ENCODE data around the gene GTF2I.
"Not testable (repeated sequence)": the region's sequence is repeated elsewhere in the genome, so short reads cannot be mapped to it uniquely, and the experiment has no call there.

GTF2I gene

DNA sequence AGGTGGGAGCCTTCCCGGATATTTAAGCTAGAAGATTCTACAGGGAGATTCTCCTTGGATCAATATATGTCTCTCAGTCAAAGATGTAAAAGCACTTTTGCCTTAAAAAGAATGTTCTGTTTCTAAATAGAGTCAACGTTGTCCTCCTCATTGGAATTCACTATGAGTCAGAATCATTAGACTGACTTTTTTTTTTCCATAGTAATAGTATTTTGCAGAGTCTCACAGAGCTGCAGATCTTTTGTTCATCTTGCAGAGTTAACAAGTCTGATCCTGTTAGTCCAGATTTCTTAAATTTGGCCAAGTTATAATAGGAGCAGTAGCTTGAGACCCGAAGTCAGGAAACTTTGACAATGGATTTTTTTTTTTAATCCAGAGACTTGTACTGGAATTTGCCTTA lies 101.5 kb downstream of the GTF2I start:
- intact Hi-C loops (cut with DNase I); DNase-seq: not testable (repeated sequence)

DNA sequence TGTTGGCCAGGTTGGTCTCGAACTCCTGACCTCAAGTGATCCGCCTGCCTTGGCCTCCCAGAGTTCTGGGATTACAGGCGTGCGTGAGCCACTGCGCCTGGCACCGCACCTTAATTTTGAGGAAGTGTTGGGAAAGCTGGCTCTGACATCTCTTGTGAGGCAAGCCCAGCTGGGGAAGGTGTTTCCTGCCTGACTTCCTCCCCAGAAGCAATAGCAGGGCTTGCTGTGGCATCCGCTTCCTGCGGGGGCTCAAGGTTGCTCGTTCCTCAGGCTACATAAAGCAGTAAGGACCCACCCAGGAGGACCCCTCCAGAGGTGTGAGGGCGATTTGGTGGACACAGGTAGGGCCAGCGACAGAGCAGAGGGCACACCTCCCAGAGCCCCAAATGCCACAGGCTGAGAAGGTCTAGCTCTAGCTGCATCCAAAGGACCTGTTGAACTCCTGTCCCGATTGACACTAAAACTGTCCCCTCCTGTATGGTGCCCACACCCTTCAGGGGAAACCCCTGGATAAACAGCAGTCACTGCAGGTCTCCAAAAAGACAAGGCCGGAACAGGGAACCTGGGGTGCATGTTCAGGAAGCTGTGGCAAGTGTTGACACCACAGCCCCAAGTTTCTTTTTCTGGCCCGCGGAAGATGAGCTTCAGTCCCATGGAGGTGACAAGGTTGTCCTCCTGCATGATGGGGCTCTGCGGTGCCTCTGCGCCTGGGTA lies 107.8 kb downstream of the GTF2I start:
- intact Hi-C loops (cut with DNase I); DNase-seq: not testable (repeated sequence)

DNA sequence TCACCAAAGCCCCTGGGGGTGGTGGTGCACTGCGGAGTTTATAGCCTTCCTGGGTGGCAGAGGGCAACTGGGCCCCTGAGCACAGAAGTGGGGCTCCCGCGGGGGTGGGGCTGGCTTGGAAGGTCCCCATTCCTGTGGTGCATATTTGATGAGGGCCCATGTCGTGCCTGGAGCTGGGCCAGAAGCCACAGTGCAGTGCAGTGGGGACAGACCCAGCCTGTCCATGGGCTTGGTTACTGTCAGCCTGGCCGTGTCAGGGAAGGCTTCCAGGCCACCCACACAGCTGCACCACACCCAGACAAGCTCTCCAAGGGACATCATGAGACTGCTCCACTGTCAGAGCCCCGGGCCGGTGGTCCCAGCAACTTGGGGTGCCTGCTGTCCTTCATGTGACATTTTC lies 109.0 kb downstream of the GTF2I start:
- DNase-seq; intact Hi-C loops (cut with DNase I): not testable (repeated sequence)

DNA sequence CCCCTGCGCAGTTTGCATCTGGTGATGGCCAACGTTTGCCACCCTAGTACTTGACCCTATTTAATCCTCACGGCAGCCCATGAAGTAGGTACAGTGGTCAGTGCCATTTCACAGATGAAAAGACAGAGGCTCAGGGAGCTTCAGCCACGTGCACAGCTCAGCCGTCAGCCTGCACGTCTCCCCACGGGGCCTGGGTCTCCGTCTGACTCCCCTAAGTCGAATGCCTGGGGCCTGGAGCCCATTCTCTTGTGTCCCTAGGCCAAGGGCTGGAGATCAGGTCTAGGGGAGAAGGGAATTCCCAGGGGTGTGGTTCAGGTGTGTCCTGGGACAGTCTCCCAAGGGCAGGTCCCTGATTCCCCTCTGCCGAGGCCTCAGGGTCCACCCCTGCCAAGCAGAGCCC lies 109.5 kb downstream of the GTF2I start:
- DNase-seq; intact Hi-C loops (cut with DNase I): not testable (repeated sequence)

DNA sequence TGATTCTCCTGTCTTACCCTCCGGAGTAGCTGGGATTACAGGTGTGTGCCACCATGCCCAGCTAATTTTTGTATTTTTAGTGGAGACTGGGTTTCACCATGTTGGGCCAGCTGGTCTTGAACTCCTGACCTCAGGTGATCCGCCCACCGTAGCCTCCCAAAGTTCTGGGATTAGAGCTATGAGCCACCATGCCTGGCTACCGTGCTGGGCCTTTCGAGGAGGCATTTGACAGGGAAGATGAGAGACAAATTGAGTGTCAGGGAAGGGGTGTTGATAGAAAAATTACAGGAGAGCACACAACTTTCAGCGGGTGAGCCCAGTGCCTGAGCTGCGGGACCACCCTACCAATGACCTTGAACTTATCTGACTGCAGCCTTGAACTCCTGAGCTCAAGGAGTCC lies 112.5 kb downstream of the GTF2I start:
- intact Hi-C loops (cut with DNase I); DNase-seq: not testable (repeated sequence)

DNA sequence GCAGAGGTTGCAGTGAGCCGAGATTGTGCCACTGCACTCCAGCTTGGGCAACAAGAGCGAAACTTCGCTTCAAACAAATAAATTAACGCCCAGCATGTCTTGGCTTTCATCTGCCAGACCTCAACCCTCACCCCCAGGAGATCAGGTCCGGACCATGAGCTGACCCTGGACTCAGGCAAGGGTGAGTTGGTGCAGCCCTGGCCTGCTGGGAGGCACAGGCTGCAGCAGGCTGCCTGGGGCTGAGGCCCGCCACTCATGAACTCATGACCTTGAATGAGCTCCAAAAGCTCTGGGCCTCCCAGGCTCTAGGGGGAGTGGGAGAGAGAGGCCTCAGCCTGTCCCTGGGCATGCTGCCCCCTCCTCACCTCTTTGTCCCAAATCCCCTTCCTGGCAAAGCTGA lies 114.6 kb downstream of the GTF2I start:
- DNase-seq, result peak in 1 of 42 donors; percentile 13
- intact Hi-C loops (cut with DNase I), result not testable (repeated sequence)

DNA sequence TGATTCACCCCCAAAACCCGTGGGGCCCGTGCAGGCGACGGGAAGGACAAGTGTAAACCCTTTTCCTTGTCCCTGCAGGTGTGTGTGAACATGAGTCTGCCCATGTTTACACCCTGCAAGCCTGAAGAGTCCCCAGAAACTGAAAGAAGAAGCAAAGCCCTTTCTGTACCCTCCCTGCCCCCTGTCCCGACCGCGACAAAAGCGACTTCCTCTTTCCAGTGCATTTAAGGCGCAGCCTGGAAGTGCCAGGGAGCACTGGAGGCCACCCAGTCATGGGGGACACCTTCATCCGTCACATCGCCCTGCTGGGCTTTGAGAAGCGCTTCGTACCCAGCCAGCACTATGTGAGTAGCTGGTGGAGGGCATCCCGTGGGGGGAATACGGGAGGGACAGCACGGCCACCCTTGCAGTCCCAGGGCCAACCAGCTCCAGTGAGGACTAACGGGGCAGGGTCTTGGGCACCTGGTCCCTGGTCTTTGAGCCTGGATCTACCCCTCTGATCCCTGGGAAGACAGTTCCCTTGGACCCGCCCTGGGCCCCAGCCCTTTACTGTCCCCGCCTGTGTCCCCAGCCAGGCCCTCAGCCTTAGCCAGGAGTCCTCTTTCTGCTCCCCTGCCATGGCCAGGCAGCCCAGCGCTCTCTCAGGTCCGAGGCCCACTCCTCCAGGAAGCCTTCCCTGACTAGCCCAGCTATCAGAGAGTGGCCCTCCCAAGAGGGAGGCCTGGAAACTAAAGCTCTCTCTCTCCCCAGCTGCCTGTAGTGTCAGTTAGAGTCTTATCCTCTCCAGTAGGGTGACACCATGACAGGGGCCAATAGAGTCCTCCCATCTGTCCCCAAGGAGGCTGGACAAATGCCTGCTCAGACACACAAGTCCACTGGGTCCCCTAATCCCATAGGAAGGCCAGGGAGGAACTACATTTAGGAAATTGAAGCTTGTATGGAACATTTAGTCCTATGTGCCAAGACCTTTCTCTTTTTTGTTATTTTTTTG lies 116.5 kb downstream of the GTF2I start, which contains the start of gene NCF1:
Gene NCF1 (plus strand): TSS at position 252 of the 991 bp plus-strand sequence. CDS start 21 bp downstream, at position 273.
- intact Hi-C loops (cut with DNase I); DNase-seq: not testable (repeated sequence)

DNA sequence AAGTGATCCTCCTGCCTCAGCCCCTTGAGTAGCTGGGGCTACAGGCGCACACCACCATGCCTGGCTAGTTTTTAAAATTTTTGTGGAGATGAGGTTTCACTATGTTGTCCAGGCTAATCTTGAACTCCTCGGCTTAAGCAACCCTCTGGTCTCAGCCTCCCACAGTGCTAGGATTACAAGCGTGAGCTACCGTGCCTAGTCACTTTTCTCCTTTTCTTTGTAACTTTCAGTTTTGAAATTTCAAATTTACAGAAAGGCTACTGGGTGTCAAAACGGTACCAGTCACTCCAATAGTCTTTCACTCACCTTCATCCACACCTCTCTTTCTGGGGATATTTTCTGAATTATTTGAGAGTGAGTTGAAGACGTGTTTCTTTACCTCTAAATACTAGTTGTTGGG lies 117.6 kb downstream of the GTF2I start:
- intact Hi-C loops (cut with DNase I); DNase-seq: not testable (repeated sequence)

DNA sequence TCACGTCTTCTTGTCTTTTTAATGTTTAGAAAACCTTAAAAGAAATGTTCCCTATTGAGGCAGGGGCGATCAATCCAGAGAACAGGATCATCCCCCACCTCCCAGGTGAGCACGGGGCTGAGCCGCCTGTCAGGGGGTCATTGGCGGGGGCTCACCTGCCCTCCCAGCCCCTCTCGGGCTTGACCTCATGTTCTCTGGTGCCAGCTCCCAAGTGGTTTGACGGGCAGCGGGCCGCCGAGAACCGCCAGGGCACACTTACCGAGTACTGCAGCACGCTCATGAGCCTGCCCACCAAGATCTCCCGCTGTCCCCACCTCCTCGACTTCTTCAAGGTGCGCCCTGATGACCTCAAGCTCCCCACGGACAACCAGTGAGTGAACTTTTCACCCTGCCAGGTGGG lies 121.5 kb downstream of the GTF2I start:
- DNase-seq; intact Hi-C loops (cut with DNase I): not testable (repeated sequence)

DNA sequence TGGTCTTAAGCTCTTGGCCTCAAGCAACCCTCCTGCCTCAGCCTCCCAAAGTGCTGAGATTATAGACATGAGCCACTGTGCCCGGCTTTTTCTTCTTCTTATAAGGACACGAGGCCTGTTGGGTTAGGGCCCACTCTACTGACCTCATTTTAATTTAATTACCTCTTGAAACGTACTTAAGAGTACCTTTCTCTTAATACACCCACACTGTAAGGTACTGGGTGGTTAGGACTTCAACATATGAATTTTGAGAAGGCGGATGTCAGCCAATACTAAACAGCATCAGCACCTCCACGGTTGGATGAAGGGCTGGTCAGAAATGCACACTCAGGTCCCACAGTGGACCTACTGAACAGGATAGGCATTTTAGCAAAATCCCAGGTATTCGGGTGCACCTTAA lies 124.2 kb downstream of the GTF2I start:
- intact Hi-C loops (cut with DNase I); DNase-seq: not testable (repeated sequence)

DNA sequence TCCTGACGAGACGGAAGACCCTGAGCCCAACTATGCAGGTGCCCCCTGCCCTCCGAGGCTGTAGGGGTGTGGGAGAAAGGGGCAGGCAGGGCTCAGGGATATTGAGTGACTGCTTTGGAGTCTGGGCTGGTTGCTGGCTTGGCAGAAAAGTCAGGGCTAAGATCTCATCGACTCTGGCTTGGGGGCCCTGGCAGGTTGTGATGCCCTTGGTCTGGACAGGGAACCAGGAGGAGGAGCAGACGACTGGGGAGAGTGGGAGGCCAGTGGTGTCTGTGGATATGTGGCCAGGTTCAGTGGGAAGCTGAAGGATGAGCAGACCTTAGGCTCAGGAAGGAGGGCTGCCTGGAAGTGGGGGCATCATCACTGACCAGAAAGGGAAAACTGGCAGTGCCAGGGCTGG lies 126.1 kb downstream of the GTF2I start:
- intact Hi-C loops (cut with DNase I); DNase-seq: not testable (repeated sequence)

DNA sequence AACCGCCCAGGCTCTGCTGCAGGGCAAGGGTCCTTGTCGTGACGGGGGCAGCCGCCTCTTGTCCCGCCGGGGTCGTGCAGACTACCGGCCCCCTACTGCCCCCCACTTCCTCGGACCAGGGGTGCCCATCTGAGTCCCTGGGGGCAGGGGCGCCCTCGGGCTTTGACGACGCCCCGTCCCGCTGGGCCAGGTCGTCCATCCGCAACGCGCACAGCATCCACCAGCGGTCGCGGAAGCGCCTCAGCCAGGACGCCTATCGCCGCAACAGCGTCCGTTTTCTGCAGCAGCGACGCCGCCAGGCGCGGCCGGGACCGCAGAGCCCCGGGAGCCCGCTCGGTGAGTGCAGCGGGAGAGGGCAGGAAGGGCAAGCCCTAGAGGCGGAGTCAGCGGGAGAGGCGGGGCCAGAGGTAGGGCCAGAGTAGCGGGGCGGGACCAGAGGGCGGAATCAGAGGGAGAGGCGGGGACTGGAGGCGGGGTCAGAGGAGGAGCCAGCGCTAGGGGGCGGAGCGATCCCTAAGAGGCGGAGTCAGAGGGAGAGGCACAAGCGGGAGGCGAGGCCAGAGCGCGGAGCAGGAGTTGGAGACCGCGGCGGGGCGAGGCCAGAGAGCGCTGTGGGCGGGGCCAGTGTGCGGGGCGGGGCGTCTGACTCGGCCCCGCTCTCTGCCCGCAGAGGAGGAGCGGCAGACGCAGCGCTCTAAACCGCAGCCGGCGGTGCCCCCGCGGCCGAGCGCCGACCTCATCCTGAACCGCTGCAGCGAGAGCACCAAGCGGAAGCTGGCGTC lies 131.0 kb downstream of the GTF2I start:
- DNase-seq, result peak; percentile 84 to 99 (median 96)
- intact Hi-C loops (cut with DNase I), result not testable (repeated sequence)

DNA sequence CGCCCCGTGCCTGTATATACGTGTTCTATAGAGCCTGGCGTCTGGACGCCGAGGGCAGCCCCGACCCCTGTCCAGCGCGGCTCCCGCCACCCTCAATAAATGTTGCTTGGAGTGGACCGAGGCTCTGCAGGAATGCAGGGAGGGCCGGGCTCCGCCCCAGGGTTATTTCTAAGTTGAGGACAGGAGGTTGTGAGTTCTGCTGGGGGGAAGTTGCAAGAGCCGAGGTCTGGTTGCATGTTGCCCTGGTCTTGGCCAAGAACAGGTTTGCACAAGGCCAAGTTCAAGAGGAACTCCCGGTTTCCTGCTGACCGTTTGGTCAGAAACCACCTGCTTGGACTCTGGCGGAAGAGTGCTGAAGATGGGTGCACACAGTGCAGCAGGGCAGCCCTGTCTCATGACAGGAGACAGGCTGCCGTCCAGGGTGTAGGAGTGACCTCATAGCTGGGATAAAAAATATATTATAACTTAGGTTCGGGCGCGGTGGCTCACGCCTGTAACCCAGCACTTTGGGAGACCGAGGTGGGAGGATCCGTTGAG lies 131.8 kb downstream of the GTF2I start:
- DNase-seq; intact Hi-C loops (cut with DNase I): not testable (repeated sequence)

DNA sequence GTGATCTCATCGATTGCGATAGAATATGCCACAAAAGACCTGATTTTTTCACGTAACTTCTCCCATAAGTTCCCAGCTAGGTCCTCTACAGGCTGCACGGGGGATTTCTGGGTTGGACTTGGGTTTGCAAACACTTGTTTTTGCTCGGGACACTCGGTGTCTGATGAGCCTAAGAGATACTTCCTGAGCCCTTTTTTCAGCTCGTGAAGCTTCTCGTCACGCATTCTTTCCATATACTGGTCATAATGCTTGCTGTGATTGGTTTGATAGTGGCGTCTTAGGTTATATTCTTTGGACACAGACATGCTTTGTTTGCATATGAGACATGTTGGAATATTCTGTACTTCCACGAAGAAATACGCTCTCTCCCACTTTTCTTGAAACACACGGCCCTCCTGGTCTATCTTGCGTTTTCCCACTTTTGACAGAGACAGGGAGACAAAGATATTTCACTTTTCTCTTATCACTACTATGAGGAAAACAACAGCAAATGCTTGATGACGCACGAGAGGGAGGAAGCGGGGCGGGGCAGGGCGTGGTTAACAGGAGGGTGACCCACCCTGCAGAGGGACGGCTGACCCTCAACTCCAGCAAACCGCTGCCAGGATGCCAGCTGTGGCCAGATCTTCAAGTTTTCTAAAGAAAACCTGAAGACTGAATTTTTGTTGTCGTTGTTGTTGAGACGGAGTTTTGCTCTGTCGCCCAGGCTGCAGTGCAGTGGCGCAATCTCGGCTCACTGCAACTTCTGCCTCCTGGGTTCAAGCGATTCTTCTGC lies 140.5 kb downstream of the GTF2I start:
- DNase-seq; intact Hi-C loops (cut with DNase I): not testable (repeated sequence)

DNA sequence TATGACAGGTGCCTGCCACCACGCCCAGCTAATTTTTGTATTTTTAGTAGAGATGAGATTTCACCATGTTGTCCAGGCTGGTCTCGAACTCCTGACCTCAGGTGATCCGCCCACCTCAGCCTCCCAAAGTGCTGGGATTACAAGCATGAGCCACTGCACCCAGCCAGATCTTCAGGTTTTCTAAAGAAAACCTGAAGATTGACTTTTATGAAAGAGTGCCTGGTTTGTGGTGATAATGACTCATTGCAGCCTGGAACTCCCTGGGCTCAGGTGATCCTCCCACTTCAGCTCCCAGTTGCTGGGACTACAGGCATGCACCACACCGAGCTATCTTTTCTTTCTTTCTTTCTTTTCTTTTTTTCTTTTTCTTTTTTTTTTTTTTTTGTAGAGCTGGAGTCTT lies 141.1 kb downstream of the GTF2I start:
- DNase-seq, result peak in 39 of 42 donors; percentile 11 to 71 (median 38)
- intact Hi-C loops (cut with DNase I), result not testable (repeated sequence)

Data from head of caudate nucleus (tissue), 42 donors.